Cardiac muscle cell (in vitro differentiated cells and primary cell): ENCODE results near the gene COL28A1. TPM values are rescaled to one million over a fixed set of nuclear protein-coding genes. Genes with fewer than 3 reads are reported as not detected.
A peak's percentile ranks its signal among the peaks of the same experiment; 100 is the strongest.
"Not testable (repeated sequence)": the region's sequence is repeated elsewhere in the genome, so short reads cannot be mapped to it uniquely, and the experiment has no call there.

Experiments
- DNase-seq, 2 donors: peaks; one replicate each; pipeline versions ENCODE4 v3.0.0 to v3.0.0-alpha.2; 2010 to 2017; ENCODE audit warnings: low read depth in 1 of 2, low spot score in 1 of 2
- H3K27ac ChIP-seq: fragments of 200-600 bp; sonication (generic); 2 replicates; pipeline ENCODE4 v1.5.1; 2016
- H3K27me3 ChIP-seq: fragments of 200-600 bp; sonication (generic); 2 replicates; pipeline ENCODE4 v1.6.0; 2016; ENCODE audit warnings: control low read depth
- H3K36me3 ChIP-seq: fragments of 200-600 bp; sonication (generic); 2 replicates; pipeline ENCODE4 v1.5.1; 2016; ENCODE audit warnings: control low read depth
- H3K4me1 ChIP-seq: fragments of 200-600 bp; sonication (generic); 2 replicates; pipeline ENCODE4 v1.8.1; 2017; ENCODE audit warnings: low read depth, mild to moderate bottlenecking, mixed run types
- H3K4me3 ChIP-seq: fragments of 200-600 bp; sonication (generic); 2 replicates; pipeline ENCODE4 v1.5.1; 2016; ENCODE audit warnings: mild to moderate bottlenecking
- H3K9me3 ChIP-seq: fragments of 200-600 bp; sonication (generic); 2 replicates; pipeline ENCODE4 v1.5.1; 2017; ENCODE audit warnings: low read depth, mild to moderate bottlenecking, control low read depth
- CTCF ChIP-seq: IDR thresholded peaks from 2 replicates; pipeline ENCODE4 v1.5.1; 2012; ENCODE audit warnings: low read depth, mild to moderate bottlenecking, low read length
- polyA plus RNA-seq: library from polyadenylated mRNA; unstranded; fragments of >200 nt; fragmentation: Nextera tagmentation; extraction: Ambion mirVana; gene quantifications from 2 replicates; pipeline ENCODE4 v1.2.1, GENCODE V29; 2016
- total RNA-seq: library from RNA; depleted of rRNA; stranded (reverse); fragments of >200 nt; gene quantifications from 2 replicates; pipeline ENCODE4 v1.2.3, GENCODE V29; 2016

COL28A1 gene
- total and polyA plus RNA-seq, 2 experiments from 2014 or later = 0.65 to 0.83 TPM

- Histone ChIP-seq H3K4me3 (no peak overlapping the region), H3K27me3 (no peaks in the 10 kb centered on the region), H3K9me3 (no peaks in the 10 kb centered on the region), H3K4me1 (peaks cover 8% of the 10 kb centered on the region), H3K36me3 (no peaks in the 10 kb centered on the region), H3K27ac (no peak overlapping the region)
- no peak for TF ChIP-seq CTCF
- DNase-seq = no peak
Observed at GRCh38 chr7:7565018-7565680, 29.5 kb upstream of the COL28A1 start.

GRCh38 chr7:7564323-7564780, 28.7 kb upstream of the COL28A1 start:
- DNase-seq = peak in 1 of 2 donors; percentile 27
- H3K27me3 ChIP-seq = no peaks in the 10 kb centered on the region
- no peak overlapping the region for H3K27ac ChIP-seq
- peaks cover 8% of the 10 kb centered on the region for H3K4me1 ChIP-seq
- no peaks in the 10 kb centered on the region for H3K36me3 ChIP-seq
- H3K9me3 ChIP-seq = no peaks in the 10 kb centered on the region
- no peak overlapping the region for H3K4me3 ChIP-seq
- no peak for TF ChIP-seq CTCF

DNA sequence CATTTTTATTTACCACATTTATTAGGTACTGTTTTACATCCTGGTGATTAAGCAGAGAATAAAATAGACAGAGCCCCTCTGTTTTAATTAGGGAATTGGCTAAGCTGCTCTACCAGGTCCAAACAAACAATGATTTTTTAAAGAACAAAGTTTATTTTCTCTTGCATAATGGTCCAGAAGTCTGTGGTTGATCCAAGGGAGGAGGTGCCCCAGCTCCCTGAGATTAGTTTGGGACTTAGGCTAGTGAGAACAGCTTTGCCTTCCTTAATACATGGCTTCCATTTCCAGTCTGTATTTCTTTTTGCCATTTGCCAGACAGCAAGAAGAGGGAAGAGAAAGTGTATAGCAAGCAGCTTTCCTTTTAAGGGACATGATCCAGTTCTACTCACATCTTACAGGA, 28.1 kb upstream of the COL28A1 start:
- H3K4me1 ChIP-seq = peaks cover 8% of the 10 kb centered on the region
- DNase-seq = no peak
- no peak for TF ChIP-seq CTCF
- H3K27ac ChIP-seq = no peak overlapping the region
- no peaks in the 10 kb centered on the region for H3K27me3 ChIP-seq
- H3K4me3 ChIP-seq = no peak overlapping the region
- no peaks in the 10 kb centered on the region for H3K36me3 ChIP-seq
- H3K9me3 ChIP-seq = no peaks in the 10 kb centered on the region

DNA sequence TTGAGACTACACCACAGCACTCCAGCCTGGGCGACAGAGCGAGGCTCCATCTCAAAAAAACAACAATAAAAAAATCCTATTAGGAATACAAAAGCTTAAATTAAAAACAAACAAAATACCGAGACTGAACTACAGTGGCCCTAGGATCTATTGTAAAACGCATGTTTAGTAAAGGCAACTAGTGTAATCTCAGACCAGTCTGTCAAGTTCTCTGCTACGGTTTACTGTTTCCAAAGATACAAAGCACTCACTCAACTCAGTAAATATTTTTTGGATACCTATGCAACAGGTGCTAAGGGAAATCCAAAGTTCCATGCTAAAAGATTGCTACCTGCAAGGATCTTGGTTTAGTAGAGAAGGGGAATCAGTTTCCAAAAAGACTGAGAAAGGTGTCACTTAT, 27.6 kb upstream of the COL28A1 start:
- no peak overlapping the region for H3K4me3 ChIP-seq
- no peak for DNase-seq
- no peaks in the 10 kb centered on the region for H3K27me3 ChIP-seq
- peaks cover 6% of the 10 kb centered on the region for H3K4me1 ChIP-seq
- no peaks in the 10 kb centered on the region for H3K9me3 ChIP-seq
- no peak overlapping the region for H3K27ac ChIP-seq
- TF ChIP-seq CTCF = no peak
- H3K36me3 ChIP-seq = no peaks in the 10 kb centered on the region

- Histone ChIP-seq H3K27ac (no peak overlapping the region), H3K36me3 (no peaks in the 10 kb centered on the region), H3K27me3 (no peaks in the 10 kb centered on the region), H3K4me3 (no peak overlapping the region), H3K4me1 (peaks cover under 1% of the 10 kb centered on the region), H3K9me3 (no peaks in the 10 kb centered on the region)
- DNase-seq = peak in 1 of 2 donors; percentile 18
- no peak for TF ChIP-seq CTCF
Observed at GRCh38 chr7:7562736-7563135, 27.1 kb upstream of the COL28A1 start.

GRCh38 chr7:7561591-7561990, 25.9 kb upstream of the COL28A1 start:
- H3K27ac ChIP-seq, H3K27me3 ChIP-seq, H3K9me3 ChIP-seq, DNase-seq, H3K36me3 ChIP-seq, H3K4me3 ChIP-seq, H3K4me1 ChIP-seq: not testable (repeated sequence)
